Measurements from ENCODE around the gene ANGPTL2. TPM values are rescaled to one million over a fixed set of nuclear protein-coding genes. Genes with fewer than 3 reads are reported as not detected.

The ANGPTL2 gene
- total and polyA plus RNA-seq, 5 experiments from 2014 or later, result not detected

DNA sequence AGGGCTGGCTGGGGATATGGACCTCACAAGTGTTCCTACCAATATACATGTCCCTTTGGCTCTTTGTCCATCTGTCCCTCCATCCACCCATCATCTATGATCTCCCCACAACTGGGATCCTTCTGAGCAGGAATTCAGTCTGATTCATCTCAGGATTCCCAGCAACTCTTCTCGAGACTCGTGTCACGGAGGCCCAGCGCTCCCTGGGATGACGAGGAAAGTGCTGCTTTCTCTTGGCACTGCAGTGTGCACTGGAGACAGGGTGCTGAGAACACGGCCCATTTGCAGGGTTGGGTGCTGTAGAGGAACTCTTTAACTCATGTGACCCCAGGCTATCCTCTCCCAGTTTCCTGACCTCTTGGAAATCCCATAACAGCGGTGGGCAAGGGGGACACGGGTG is 72.9 kb downstream of the ANGPTL2 start:
- H3K4me1 Mint-ChIP-seq, result peaks cover 9 to 25% (median 18%) of the 10 kb centered on the region in 4 donors
- H3K36me3 Mint-ChIP-seq, result peaks cover 0 to 19% (median 5%) of the 10 kb centered on the region in 3 donors
- ATAC-seq, result no peak
- H3K9me3 Mint-ChIP-seq, result no peaks in the 10 kb centered on the region
- DNase-seq, result no peak
- POLR2A ChIA-PET, result no interaction called here
- H3K27ac Mint-ChIP-seq, result no peak overlapping the region
- no peaks in the 10 kb centered on the region for H3K27me3 Mint-ChIP-seq
- no peak overlapping the region for H3K4me3 Mint-ChIP-seq

GRCh38 chr9:127049044-127049443 is 73.4 kb downstream of the ANGPTL2 start:
- ATAC-seq (peak in 1 of 2 donors; percentile 39), DNase-seq (peak in 4 of 10 donors; percentile 7 to 19 (median 12))
- POLR2A ChIA-PET, result no interaction called here
- Mint-ChIP-seq H3K4me3 (peak overlapping the region in 4 of 10 donors; percentile 8 to 61 (median 34)), H3K4me1 (peaks cover 9 to 25% (median 18%) of the 10 kb centered on the region in 4 donors), H3K27ac (peak overlapping the region in 1 of 10 donors; percentile 7), H3K27me3 (no peaks in the 10 kb centered on the region), H3K36me3 (peaks cover 0 to 16% (median 5%) of the 10 kb centered on the region in 3 donors), H3K9me3 (no peaks in the 10 kb centered on the region)

- H3K36me3 Mint-ChIP-seq, result peaks cover 0 to 6% (median 5%) of the 10 kb centered on the region in 3 donors
- H3K4me3 Mint-ChIP-seq, result no peak overlapping the region
- peaks cover 9 to 25% (median 18%) of the 10 kb centered on the region in 4 donors for H3K4me1 Mint-ChIP-seq
- DNase-seq (no peak), ATAC-seq (no peak)
- peak overlapping the region in 2 of 10 donors; percentile 6 to 7 for H3K27ac Mint-ChIP-seq
- no peaks in the 10 kb centered on the region for H3K27me3 Mint-ChIP-seq
- POLR2A ChIA-PET, result no interaction called here
- no peaks in the 10 kb centered on the region for H3K9me3 Mint-ChIP-seq
These were observed 74.5 kb downstream of the ANGPTL2 start for GRCh38 chr9:127047971-127048370.

- POLR2A ChIA-PET, result no interaction called here
- H3K27ac Mint-ChIP-seq, result no peak overlapping the region
These were observed 77.3 kb downstream of the ANGPTL2 start for GRCh38 chr9:127045148-127045547.

DNA sequence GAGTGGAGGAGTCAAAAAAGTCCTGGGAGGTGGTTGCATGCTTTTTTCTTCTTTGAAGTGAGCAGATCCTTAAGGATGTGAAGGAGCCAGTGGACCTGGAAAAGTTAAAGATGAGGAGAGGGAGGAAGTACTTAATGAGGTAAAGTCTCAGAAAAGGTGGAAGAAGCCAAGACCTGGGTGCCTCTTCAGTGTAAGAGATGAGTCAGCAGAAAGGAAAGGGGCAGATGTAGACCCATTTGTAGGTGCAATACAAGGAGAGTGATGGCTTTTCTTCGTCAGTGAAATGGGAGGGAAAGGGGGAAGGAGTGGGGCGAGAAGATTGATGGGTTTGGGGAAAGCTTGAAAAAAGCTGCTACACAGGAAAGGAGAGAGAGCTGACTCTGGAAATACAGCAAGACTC is 82.9 kb downstream of the ANGPTL2 start:
- POLR2A ChIA-PET, result no interaction called here
- peaks cover 0 to 17% (median 4%) of the 10 kb centered on the region in 3 donors for H3K36me3 Mint-ChIP-seq
- no peak overlapping the region for H3K4me3 Mint-ChIP-seq
- H3K4me1 Mint-ChIP-seq, result peaks cover 0 to 2% (median 0%) of the 10 kb centered on the region in 4 donors
- no peaks in the 10 kb centered on the region for H3K9me3 Mint-ChIP-seq
- peaks cover 0 to 7% (median 5%) of the 10 kb centered on the region in 5 donors for H3K27me3 Mint-ChIP-seq
- DNase-seq, result no peak
- ATAC-seq, result no peak
- H3K27ac Mint-ChIP-seq, result no peak overlapping the region

More at GRCh38 chr9:127045148-127045547, 77.3 kb downstream of the ANGPTL2 start:
- no peak for ATAC-seq
- H3K4me3 Mint-ChIP-seq, result no peak overlapping the region
- H3K27me3 Mint-ChIP-seq, result peaks cover 0 to 4% (median 0%) of the 10 kb centered on the region in 5 donors
- peaks cover 0 to 3% (median 0%) of the 10 kb centered on the region in 3 donors for H3K36me3 Mint-ChIP-seq
- DNase-seq, result no peak
- no peaks in the 10 kb centered on the region for H3K9me3 Mint-ChIP-seq
- peaks cover 9 to 22% (median 18%) of the 10 kb centered on the region in 4 donors for H3K4me1 Mint-ChIP-seq

DNA sequence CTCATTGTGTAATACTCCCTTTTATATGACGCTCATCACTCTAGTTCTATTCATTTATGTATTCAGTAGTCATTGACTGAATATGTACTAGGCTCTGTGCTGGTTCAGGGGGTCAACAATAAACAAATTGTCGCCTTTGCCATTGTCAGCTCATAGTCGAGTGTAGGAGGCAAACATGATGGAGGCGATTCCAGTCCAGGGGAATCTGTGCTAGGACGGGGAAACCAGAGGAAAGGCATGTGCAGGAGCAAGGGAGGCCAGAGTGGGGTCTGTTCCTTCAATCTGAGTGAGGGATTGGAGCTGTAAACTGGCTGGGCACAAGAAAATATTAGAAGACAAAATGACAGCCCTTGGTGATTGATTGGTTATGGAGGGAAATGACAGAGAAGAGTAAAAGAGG is 83.9 kb downstream of the ANGPTL2 start:
- POLR2A ChIA-PET, result no interaction called here
- Mint-ChIP-seq H3K36me3 (peaks cover 0 to 17% (median 4%) of the 10 kb centered on the region in 3 donors), H3K27ac (no peak overlapping the region), H3K4me1 (peaks cover 0 to 2% (median 0%) of the 10 kb centered on the region in 4 donors), H3K4me3 (no peak overlapping the region), H3K27me3 (peaks cover 0 to 7% (median 5%) of the 10 kb centered on the region in 5 donors), H3K9me3 (no peaks in the 10 kb centered on the region)
- ATAC-seq (no peak), DNase-seq (no peak)

Other genes with a start within 250 kb of the ANGPTL2 start
- gene RALGPS1, start 207.9 kb downstream of the ANGPTL2 start, total RNA-seq, result 1 to 10 TPM; 5.5 to 6.4 TPM
- 1 to 10 TPM in 2 of 3 donors, under 1 TPM in 1; 0.83 to 1.8 (median 1.3) TPM for gene RALGPS1, start 207.9 kb downstream of the ANGPTL2 start, polyA plus RNA-seq
- 1 to 10 TPM; 1.9 to 2.0 TPM for gene GARNL3, start 142.1 kb upstream of the ANGPTL2 start, total RNA-seq
- under 1 TPM in 1 of 3 donors, not detected in 2; 0.43 TPM for gene GARNL3, start 142.1 kb upstream of the ANGPTL2 start, polyA plus RNA-seq